ENCODE results near the gene GARIN5B. TPM values are rescaled to one million over a fixed set of nuclear protein-coding genes. Genes with fewer than 3 reads are reported as not detected.

The GARIN5B gene
- total RNA-seq, 1 experiment from 2014 or later, result not detected

GRCh38 chr19:55365245-55365644 lies 2.2 kb upstream of the GARIN5B start:
- no TSS peak for BruUV-seq (replicated peaks)
- no peak for DNase-seq (ENCODE audit: unreplicated experiment)
- H3K27me3 Mint-ChIP-seq (ENCODE audit: insufficient read depth, unreplicated experiment), result peaks cover 4% of the 10 kb centered on the region
- TF ChIP-seq CTCF (IDR thresholded peaks at IDR 0.05; ENCODE audit: unreplicated experiment), result no peak
- H3K36me3 Mint-ChIP-seq (ENCODE audit: insufficient read depth, unreplicated experiment), result peaks cover 6% of the 10 kb centered on the region
- no peak overlapping the region for H3K27ac Mint-ChIP-seq (ENCODE audit: low read depth, unreplicated experiment)
- intact Hi-C loops (cut with micrococcal nuclease), result no loop called here
- CTCF ChIA-PET, result interaction anchor here (1.4 kb wide), 1 partner anchor 17 kb away, joined by 5 read pairs; no protein-coding TSS in a partner anchor
- no peak overlapping the region for H3K4me3 Mint-ChIP-seq (ENCODE audit: unreplicated experiment)
- H3K4me1 Mint-ChIP-seq (ENCODE audit: insufficient read depth, unreplicated experiment), result peaks cover 6% of the 10 kb centered on the region
- POLR2A ChIA-PET, result no interaction called here
- H3K9me3 Mint-ChIP-seq (ENCODE audit: unreplicated experiment), result no peaks in the 10 kb centered on the region

- no peaks in the 10 kb centered on the region for H3K36me3 Mint-ChIP-seq (ENCODE audit: insufficient read depth, unreplicated experiment)
- no peak for DNase-seq (ENCODE audit: unreplicated experiment)
- H3K9me3 Mint-ChIP-seq (ENCODE audit: unreplicated experiment), result no peaks in the 10 kb centered on the region
- H3K4me3 Mint-ChIP-seq (ENCODE audit: unreplicated experiment), result no peak overlapping the region
- peaks cover 5% of the 10 kb centered on the region for H3K27me3 Mint-ChIP-seq (ENCODE audit: insufficient read depth, unreplicated experiment)
- POLR2A ChIA-PET, result interaction anchor here (1.0 to 1.2 kb wide), 3 partner anchors 9 to 25 kb away, joined by 3 to 6 read pairs (median 3); no protein-coding TSS in a partner anchor
- BruUV-seq (replicated peaks), result no TSS peak
- CTCF ChIA-PET, result no interaction called here
- H3K4me1 Mint-ChIP-seq (ENCODE audit: insufficient read depth, unreplicated experiment), result no peaks in the 10 kb centered on the region
- no peak for TF ChIP-seq CTCF (IDR thresholded peaks at IDR 0.05; ENCODE audit: unreplicated experiment)
- intact Hi-C loops (cut with micrococcal nuclease), result no loop called here
- no peak overlapping the region for H3K27ac Mint-ChIP-seq (ENCODE audit: low read depth, unreplicated experiment)
These were observed 678 bp downstream of the GARIN5B start for GRCh38 chr19:55362174-55362989.

DNA sequence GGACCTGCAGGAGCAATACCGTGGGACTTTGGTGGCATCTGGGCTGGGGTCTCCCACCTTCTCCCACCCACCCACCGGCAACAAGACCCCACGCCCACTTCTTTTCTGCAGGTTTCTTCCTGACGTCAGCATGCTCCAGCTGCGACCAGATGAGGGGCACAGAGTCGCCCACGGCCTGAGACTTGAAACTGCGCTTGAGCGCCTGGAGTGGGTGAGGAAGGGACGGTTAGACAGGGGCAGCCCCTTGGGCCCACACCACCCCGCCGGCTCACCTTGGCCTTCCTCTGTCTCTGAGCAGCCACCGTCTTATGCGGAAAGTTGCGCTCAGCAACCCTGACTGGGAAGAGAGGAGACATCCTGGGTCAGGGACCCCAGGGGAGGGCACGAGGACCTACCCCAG lies 2.2 kb downstream of the GARIN5B start:
- no peaks in the 10 kb centered on the region for H3K4me1 Mint-ChIP-seq (ENCODE audit: insufficient read depth, unreplicated experiment)
- peaks cover 13% of the 10 kb centered on the region for H3K27me3 Mint-ChIP-seq (ENCODE audit: insufficient read depth, unreplicated experiment)
- intact Hi-C loops (cut with micrococcal nuclease), result no loop called here
- no peak overlapping the region for H3K27ac Mint-ChIP-seq (ENCODE audit: low read depth, unreplicated experiment)
- CTCF ChIA-PET, result interaction anchor here (0.8 kb wide), 1 partner anchor 60 kb away, joined by 4 read pairs; no protein-coding TSS in a partner anchor
- no peak overlapping the region for H3K4me3 Mint-ChIP-seq (ENCODE audit: unreplicated experiment)
- no peak for TF ChIP-seq CTCF (IDR thresholded peaks at IDR 0.05; ENCODE audit: unreplicated experiment)
- H3K9me3 Mint-ChIP-seq (ENCODE audit: unreplicated experiment), result no peaks in the 10 kb centered on the region
- H3K36me3 Mint-ChIP-seq (ENCODE audit: insufficient read depth, unreplicated experiment), result no peaks in the 10 kb centered on the region
- no TSS peak for BruUV-seq (replicated peaks)
- no peak for DNase-seq (ENCODE audit: unreplicated experiment)
- POLR2A ChIA-PET, result interaction anchor here (1.2 kb wide), 1 partner anchor 22 kb away, joined by 3 read pairs; no protein-coding TSS in a partner anchor
